RCC 7860 (cell line): ENCODE data around the gene CHGA.

Experiments used
- DNase-seq: peaks from one replicate; pipeline ENCODE4 v3.0.0-alpha.2; 2015; ENCODE audit warnings: low spot score
- FAIRE-seq: peaks from 2 replicates; lab custom pipeline; 2012; peaks lifted over from hg19 to GRCh38; lab: Jason Lieb, UNC

CHGA gene

GRCh38 chr14:92942976-92943710, 20.2 kb downstream of the CHGA start:
- FAIRE-seq (no peak), DNase-seq (no peak)

GRCh38 chr14:92943855-92944570, 21.1 kb downstream of the CHGA start:
- no peak for FAIRE-seq
- no peak for DNase-seq

- FAIRE-seq, result no peak
- no peak for DNase-seq
Measured at GRCh38 chr14:92944976-92945375, 22.0 kb downstream of the CHGA start.

GRCh38 chr14:92945544-92945943, 22.6 kb downstream of the CHGA start:
- no peak for DNase-seq

GRCh38 chr14:92945959-92946846, 23.3 kb downstream of the CHGA start:
- FAIRE-seq, result peak; percentile 52

More at GRCh38 chr14:92945544-92945943, 22.6 kb downstream of the CHGA start:
- no peak for FAIRE-seq

GRCh38 chr14:92946847-92947545, 24.0 kb downstream of the CHGA start:
- no peak for FAIRE-seq
- no peak for DNase-seq

More at GRCh38 chr14:92945959-92946846, 23.3 kb downstream of the CHGA start:
- DNase-seq, result peak; percentile 79

GRCh38 chr14:92948647-92949046, 25.7 kb downstream of the CHGA start:
- FAIRE-seq (no peak), DNase-seq (no peak)

GRCh38 chr14:92949496-92950192, 26.7 kb downstream of the CHGA start:
- DNase-seq (no peak), FAIRE-seq (no peak)

- FAIRE-seq (no peak), DNase-seq (no peak)
Measured at GRCh38 chr14:92950193-92950540, 27.2 kb downstream of the CHGA start.

- no peak for FAIRE-seq
- DNase-seq, result no peak
Measured at GRCh38 chr14:92950773-92951172, 27.8 kb downstream of the CHGA start.

GRCh38 chr14:92951261-92951660, 28.3 kb downstream of the CHGA start:
- DNase-seq (no peak), FAIRE-seq (no peak)

- FAIRE-seq, result no peak
- DNase-seq, result peak; percentile 6
Measured at GRCh38 chr14:92951912-92952471, 29.0 kb downstream of the CHGA start.

GRCh38 chr14:92952481-92953298, 29.7 kb downstream of the CHGA start:
- no peak for DNase-seq

GRCh38 chr14:92953526-92953925, 30.6 kb downstream of the CHGA start:
- DNase-seq (no peak), FAIRE-seq (no peak)

More at GRCh38 chr14:92952481-92953298, 29.7 kb downstream of the CHGA start:
- no peak for FAIRE-seq

- FAIRE-seq, result no peak
- no peak for DNase-seq
Measured at GRCh38 chr14:92954933-92955332, 32.0 kb downstream of the CHGA start.

- DNase-seq, result no peak
- FAIRE-seq, result no peak
Measured at GRCh38 chr14:92955381-92955780, 32.4 kb downstream of the CHGA start.

- DNase-seq (no peak), FAIRE-seq (no peak)
Measured at GRCh38 chr14:92956961-92957360, 34.0 kb downstream of the CHGA start.

- FAIRE-seq, result no peak
- DNase-seq, result no peak
Measured at GRCh38 chr14:92958373-92959188, 35.6 kb downstream of the CHGA start.
